H4 (cell line): ENCODE data around the gene CD52. TPM values are rescaled to one million over a fixed set of nuclear protein-coding genes. Genes with fewer than 3 reads are reported as not detected.
"Not testable (repeated sequence)": the region's sequence is repeated elsewhere in the genome, so short reads cannot be mapped to it uniquely, and the experiment has no call there.

ENCODE experiments used
- DNase-seq: peaks from one replicate; pipeline ENCODE4 v3.0.0-alpha.2; 2015; ENCODE audit warnings: low spot score
- total RNA-seq: library from RNA; depleted of rRNA; stranded (reverse); fragments of >200 nt; shearing (Covaris generic); gene quantifications from 2 replicates; pipeline ENCODE4 v1.2.3, GENCODE V29; 2014

The CD52 gene
- total RNA-seq, 1 experiment from 2014 or later: 3.0 TPM

DNA sequence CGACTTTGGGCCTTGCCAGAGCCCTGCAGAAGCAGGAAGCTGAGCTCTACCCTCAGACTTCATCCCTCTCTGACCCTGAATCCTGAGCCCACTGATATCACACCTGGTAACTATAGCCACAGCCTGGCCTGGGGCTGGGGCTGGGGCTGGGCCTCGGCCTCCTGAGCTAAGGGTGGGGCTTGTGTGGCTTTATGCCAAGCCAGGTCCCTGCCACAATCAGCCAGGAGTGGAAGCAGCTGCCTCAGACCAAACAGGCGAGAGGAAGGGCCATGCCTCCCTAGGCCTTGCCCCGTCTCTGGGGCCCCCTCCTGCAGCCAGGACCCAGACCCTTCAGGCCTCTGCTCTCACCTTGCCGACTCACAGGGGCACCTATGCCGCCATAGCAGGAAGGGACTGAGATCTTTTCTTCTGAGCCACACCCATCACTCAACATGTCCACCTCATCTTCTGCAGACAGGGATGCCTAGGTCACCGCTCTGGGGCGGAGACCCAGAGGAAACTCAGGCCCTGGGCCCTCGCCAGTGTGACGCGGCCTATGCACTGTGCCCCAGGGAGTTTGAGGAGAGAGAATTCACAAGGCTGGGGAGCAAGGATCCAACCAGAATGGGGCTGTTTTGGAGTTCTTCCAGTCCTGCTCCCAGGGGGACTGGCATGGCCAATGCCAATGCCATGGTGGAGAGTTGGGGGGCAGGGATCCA is 17.0 kb upstream of the CD52 start:
- no peak for DNase-seq

DNA sequence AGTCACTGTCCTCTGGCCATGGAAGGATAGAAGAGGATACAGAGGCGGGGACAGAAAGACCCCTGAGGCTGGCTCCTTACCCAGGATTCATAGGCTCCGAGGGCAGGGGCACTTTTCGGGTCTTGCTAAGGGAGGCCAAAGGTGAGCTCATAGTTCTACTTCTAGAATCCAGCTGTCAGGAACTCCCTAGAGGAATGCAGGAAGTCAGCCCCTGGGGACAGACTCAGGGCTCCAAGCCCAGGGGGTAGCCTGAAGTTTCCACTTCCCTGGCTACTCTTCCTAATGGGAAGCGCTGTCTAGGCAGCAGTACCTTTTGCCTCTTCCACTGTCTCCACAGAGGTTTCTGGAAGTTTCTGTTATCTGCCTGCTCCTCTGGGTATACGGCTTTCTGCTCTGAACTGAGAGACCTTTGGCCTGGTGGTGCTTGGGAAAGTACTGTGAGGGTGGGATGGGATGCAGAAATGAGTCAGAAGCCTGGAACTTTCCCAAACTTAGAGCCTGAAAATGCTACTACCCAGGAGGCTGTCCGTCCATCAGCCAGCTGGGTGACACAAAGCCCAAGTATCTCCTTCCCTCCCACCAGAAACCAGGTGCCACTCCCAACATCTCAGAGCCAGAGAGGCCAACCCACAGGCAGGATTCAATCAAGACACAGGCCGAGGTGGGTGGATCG is 14.9 kb upstream of the CD52 start:
- peak; percentile 48 for DNase-seq

DNA sequence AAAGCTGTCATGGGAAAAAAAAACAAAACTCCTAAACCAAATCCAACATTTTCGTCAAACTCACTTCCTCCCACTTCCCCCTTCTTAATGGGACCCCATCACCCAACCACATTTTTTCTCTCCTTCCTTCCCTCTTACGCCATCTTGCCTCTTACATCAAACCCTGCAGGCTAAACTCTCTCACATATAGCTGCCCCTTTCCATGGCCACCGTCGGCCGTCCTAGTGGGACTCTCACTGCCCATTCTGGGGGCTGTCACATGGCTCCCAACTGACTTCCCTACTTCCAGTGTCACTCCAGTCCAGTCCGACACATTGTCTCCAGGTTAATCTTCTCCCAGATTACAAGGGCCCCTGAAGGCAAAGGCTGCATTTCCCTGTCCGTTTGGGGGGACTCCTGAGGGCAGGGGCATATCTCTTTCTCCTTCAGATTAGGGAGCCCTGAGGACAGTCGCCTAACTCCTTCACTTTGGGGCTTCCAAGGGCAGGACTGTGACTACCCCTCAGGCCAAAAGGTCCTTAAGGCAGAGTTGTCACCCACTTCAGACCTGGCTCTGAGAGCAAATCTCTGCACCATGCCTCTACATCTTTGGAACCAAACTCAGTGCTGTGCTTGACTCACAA is 12.0 kb upstream of the CD52 start:
- DNase-seq: no peak

DNA sequence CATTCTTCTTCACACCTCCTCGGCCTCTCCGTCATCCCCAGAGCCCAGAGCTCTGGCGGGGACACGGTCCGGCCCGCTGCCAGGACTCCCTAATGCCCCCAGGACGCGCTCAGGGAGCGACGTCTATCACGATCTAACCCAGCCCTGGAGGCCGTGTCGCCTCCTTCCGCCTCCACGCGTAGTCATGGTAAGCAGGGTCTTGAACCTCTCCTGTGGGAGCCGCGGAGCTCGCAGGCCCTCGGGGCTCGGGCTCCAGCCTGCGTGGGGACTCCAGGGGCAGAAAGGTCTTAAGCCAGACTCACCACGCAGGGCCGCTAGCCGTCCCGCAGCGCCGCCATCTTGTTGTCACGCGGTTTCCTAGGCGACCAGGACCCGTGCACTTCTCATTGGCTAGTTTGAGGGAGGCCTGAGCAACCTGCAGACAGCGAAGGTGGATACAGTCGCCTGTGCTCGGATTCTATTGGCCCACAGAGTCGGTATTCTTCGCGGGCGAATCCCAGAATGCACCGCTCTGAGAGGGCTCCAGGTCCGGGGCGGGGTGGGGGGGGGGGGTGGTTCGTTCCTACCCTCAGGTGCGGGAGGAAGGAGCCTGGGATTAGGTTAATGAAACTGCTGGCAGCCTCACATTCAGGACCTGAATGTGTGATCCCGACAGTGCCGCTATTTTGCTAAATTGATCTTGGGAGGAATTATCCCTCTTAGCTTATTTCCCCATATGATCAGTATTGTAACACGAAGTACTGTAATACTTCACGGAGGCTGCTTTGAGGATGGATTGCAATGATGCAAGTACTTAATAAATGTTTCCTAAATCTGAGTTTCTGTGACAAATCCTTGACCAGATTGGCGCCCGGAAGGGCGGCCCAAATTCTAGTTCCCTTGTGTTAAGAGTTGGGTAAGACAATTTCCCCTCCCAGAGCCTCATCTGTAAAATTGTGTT is 11.2 kb upstream of the CD52 start, which contains the start of gene UBXN11:
Gene UBXN11 (minus strand): TSS at position 347 of the 940 bp plus-strand sequence. CDS start 3,753 bp downstream, outside the sequence.
- DNase-seq: peak; percentile 96

DNA sequence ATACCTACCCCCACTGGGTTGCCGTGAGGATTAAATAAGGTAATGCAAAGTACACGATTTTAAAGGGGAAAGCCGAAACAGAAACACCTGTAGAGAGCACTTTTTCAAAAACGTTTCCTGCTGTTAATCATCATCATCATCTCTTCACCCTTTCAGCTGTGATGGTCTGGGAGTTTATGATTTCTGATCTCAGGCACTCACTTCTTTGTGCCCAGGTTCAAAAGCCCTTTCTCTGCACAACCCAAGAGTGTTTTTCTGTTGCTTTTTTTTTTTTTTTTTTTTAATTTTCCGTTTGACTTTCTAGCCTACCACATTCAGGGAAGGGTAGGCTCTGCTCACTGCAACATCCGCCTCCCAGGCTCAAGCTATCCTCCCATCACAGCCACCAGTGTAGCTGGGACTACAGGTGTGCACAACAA is 10.4 kb upstream of the CD52 start:
- DNase-seq: no peak

DNA sequence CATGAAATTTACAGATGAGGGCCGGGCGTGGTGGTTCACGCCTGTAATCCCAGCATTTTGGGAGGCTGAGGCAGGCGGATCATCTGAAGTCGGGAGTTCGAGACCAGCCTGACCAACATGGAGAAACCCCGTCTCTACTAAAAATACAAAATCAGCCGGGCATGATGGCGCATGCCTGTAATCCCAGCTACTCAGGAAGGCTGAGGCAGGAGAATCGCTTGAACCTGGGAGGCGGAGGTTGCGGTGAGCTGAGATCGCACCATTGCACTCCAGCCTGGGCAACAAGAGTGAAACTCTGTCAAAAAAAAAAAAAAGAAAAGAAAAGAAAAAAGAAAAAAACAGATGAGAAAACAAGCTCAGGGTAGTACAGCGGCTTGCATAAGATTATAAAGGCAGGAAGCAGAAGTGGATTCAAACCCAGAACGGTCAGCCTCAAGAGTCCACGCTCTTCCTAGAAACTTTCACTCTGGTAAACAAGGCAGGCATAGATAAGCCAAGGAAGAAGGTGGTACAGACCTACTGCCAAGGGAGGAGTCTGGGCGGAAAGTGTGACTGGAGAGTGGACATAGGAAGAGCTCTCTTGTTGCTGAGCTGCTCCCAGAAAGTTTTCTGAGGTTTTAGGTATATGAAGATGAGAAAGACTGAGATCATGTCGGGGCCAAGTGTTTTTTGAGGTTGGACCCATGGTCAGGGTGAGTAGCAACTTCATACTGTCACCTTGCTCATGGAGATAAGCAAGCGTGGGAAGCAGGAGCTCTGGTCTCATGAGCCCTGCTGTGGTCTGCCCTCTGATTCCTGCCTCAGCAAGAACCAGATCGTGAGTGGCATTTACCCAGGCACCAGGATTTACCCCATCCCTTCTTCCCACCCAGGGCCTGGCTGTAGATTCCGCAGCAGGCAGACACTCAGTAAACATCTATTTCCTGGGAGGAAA is 9.5 kb upstream of the CD52 start:
- not testable (repeated sequence) for DNase-seq

DNA sequence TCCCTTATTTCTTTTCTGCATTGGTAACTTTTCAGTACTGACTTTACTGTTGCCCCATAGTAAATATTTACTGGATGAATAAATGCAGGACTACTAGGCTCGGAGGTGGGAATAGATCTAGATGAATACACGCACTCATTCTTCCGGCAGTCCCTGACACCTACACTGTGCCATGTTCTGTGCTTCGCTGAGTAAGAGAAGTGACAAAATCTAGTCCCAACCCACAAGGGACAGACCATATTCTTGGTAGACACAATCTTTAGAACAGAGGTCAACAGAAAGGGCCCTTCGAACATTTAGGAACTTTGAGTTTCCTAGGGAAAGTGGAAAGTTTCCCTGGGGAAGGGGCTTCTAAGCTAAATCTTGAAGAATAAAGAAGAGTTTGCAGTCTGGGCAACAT is 3.3 kb upstream of the CD52 start:
- DNase-seq: no peak

DNA sequence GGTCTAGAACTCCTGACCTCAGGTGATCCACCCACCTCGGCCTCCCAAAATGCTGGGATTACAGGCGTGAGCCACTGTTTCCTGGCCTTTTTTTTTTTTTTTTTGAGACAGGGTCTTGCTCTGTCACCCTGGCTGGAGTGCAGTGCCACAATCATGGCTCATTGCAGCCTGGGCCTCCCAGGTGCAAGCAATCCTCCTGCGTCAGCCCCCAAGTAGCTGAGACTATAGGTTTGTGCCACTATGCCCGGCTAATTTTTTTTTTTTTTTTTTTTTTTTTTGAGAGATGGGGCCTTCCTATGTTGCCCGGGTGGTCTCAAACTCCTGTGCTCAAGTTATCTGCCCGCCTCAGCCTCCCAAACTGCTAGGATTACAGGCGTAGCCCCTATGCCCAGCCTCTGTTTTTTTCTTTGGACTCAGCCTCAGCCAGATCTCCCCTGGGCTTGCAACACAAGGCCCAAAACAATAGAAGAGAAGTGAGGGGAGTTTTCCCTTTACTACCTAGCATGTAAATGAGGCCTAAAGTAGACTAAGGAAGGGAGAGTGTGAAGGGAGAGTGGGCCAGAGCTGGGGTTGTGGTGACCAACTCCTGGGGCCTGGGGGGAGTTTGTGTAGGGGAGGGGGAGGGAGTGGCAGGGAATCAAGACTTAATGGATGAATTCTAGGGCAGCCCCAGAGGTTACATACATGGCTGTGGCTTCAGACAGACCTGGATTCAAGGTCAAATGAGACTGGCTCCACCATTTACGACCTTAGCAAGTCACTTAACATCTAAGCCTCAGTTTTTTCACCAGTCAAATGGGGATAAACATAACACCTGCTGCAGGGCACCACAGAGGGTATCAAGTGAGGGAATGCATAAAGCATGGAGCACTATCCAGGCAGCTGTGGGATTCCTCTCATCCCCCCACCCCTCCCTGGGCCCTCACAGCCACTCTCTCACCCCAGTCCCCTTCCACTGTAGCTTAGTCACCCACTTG is 1.6 kb upstream of the CD52 start:
- no peak for DNase-seq

DNA sequence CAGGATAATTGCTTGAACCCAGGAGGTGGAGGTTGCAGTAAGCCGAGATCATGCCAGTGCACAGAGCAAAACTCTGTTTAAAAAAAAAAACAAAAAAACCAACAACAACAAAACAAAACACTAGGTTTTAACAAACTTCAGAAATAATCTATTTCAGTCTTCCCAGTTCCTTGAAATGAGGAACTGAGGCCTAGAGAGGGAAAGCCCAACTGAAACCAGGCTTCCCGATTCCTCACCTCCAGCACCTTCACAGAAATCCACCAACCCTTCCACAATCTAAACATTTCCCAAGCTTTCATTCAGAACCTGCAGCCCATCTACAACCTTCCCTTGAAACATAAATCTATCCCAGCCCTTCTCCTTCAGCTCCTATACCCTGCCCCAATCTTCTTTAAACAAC is 612 bp upstream of the CD52 start:
- DNase-seq: no peak

DNA sequence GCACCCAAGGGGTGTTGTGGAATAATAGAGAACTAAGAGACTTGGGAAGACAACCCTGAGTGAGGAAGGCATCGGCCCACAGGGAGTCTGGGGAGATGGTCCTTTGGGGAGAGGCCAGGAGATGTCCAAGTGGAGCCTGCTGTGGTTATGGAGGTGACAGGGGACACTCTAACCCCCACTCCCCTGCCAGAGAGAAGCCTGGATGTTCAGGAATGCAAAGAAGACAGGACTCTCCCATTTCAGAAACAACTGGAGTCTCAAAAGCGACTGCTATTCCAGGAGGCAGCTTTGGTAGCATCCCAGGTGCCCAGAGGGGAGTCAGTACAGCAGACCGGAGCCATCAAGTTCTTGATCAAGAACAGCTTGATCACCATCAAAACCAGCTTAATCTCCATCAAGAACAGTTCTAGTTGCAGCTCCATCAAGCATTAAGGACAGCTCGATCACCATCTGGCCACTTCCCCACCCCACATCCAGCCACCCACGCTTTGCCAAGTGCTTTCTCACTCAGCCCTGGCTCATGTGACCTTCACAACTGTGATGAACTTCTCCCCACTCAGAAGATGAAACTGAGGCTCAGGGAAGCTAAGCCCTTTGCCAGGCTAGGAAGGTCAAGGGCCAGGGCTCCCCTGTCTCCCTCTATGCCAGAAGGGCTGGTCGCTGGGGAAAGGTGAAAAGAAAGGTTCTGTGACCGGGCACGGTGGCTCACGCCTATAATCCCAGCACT is 743 bp downstream of the CD52 start:
- DNase-seq: no peak

DNA sequence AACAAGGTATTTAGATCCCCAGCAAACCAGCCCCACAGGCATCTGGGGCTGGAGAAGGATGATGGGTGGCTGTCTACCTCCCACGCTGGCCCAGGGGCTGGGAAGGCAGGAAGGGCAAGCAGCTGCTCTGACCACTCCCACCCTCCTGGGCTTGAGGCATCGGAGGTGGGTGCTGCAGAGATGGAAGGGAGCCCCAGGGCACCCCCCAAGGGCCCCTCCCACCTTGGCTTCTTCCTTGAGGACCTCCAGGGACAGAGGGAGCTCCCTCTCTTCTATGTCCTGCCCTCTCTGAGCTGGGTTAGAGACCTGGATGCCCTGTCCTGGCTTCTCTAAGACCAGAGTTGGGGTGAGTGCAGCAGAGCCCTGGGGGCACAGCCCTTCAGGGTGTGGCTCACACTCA is 3.1 kb downstream of the CD52 start:
- DNase-seq: no peak

DNA sequence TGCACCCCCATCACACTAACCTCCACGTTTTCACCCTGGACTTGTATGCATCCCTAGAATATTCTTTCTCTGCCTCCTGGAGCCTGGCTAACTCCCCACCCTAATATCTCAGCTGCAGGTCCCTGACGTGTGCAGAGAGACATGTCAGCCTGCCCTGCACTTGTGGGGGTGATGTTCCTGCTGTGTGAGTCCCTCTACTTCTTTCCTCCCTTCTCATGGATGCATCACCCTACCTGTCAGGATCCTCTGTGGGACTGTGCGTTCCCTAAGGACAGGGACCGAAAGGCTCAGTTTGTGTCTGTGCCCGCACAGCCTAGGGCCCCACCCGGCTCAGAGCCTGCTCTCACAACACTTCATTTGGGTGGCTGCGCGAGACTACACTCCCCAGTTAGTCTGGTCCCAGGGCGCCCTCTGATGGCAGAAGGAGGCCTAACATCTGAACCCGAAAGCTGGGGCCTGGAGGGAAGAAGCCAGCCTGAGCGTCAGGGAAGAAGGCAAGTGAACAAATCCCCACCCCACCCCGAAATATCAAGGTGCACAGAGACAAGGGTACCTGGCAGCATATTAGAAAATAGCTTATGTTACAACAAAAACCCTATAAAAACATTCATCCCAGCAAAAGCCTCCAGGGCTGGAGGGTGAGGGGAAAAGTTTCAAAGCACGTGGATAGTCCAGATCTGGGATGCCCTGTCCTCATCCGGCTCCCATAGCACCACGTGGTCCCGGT is 3.7 kb downstream of the CD52 start:
- DNase-seq: peak; percentile 75

DNA sequence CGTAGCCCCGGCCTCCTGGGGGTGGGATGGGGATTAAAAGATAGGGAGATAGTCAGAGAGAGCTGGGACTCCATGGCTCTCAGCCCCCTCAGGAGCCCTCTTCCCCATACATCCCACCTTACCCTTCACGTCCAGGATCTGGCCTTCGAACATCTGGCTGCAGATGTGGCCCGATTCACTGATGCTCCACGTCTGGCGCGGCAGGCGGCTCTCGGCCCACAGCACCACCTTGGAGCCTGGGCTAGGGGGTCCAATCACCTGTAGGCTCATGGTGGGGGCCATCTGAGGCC is 4.2 kb downstream of the CD52 start:
- DNase-seq: no peak

DNA sequence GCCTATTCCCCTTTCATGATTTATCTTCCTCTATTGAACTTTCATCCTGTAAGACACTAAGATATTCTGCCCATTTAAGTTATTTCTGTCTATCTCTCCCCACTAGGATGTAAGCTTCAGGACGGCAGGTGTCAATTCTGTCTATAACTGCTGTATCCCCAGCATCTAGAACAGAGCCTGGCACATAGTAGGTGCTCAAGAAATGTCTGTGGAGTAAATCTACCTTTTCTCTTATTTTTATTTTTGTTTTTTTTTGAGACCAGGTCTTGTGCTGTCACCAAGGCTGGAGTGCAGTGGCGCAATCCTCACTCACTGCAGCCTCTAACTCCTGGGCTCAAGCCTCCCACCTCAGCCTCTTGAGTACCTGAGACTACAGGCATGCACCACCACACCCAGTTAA is 5.6 kb downstream of the CD52 start:
- no peak for DNase-seq

DNA sequence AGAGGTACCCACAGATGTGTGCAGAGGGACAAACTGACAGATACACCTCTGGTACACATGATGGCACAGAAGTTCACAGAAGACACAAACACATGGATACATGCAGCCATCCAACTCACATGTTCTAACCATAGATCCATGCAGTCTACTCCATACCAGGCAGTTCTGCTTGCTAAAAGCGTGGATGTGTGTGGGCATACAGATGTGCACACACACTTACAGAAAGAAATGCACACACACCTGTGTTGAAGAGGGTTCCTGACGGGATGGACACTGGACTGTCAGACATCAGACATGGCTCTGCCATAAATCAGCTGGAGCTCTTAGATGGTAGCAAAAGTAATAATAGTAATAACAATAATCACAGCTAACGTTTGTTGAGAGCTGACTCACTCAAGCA is 6.8 kb downstream of the CD52 start:
- no peak for DNase-seq

DNA sequence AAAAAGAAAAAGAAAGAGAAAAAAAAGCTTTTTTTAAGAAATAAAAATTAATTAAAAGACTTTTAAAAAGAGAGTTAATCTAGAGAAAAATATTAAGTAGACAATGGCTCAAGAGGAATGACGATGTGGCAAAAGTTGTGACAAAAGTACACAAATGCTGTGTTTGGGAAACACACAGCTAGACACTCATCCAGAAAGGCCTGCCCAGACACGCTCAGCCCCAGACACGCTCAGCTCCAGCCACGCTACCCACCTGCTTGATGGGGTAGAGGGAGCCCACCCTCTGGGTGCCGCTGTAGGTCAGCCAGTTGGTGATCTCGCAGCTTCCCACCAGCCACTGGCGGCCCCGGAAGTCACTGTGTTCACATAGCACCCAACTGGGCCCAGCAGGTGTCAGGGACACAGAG is 10.2 kb downstream of the CD52 start:
- no peak for DNase-seq

DNA sequence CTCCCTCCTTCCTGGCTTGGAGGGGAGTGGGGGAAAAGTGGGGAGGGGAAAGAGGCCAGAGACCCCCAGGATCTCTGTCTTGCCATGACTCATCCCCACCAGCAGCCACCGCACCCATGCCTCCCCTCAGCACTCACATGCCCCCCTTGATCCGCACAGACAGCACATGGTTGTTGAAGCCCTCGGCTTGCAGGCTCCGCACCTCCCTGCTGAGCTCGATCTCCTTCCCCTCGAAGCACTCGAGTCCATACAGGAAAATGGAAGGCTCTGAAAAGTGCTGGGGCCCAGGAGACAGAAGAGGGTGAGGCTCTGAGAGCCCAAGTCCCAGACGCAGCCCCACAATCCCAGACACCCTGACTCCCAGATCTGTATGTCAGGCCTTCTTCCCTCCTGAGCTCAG is 10.8 kb downstream of the CD52 start:
- DNase-seq: no peak

DNA sequence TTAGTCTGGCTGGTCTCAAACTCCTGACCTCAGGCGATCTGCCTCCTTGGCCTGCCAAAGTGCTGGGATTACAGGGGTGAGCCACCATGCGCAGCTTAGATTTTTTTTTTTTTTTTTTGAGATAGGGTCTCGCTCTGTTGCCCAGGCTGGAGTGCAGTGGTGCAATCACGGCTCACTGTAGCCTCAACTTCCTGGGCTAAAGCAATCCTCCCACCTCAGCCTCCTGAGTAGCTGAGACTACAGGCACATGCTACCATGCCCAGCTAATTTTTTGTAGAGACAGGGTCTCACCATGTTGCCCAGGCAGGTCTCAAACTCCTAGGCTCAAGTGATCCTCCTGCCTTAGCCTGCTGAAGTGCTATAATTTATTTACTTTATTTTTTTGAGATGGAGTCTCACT is 11.6 kb downstream of the CD52 start:
- not testable (repeated sequence) for DNase-seq
